GM19372 (cell line): ENCODE measurements around the gene CDIP1.

Experiments
- ATAC-seq: cut with Tn5 transposase; IDR thresholded peaks from one replicate; pipeline ENCODE4 v1.9.1; 2021; ENCODE audit warnings: mild to moderate bottlenecking, low read depth, moderate library complexity; ENCODE audit not compliant: unreplicated experiment

The CDIP1 gene

GRCh38 chr16:4496305-4496704 lies 42.3 kb downstream of the CDIP1 start:
- no peak for ATAC-seq

GRCh38 chr16:4495766-4496165 lies 42.8 kb downstream of the CDIP1 start:
- no peak for ATAC-seq

GRCh38 chr16:4494746-4495490 lies 43.7 kb downstream of the CDIP1 start:
- no peak for ATAC-seq

- ATAC-seq = no peak
Measured at GRCh38 chr16:4491898-4492297, 46.7 kb downstream of the CDIP1 start.

- no peak for ATAC-seq
Measured at GRCh38 chr16:4489030-4489429, 49.5 kb downstream of the CDIP1 start.

GRCh38 chr16:4488499-4488967 lies 50.0 kb downstream of the CDIP1 start:
- no peak for ATAC-seq

GRCh38 chr16:4487955-4488498 lies 50.5 kb downstream of the CDIP1 start:
- no peak for ATAC-seq

GRCh38 chr16:4486126-4486893 lies 52.3 kb downstream of the CDIP1 start:
- ATAC-seq = no peak

- no peak for ATAC-seq
Measured at GRCh38 chr16:4481963-4482362, 56.6 kb downstream of the CDIP1 start.

GRCh38 chr16:4481526-4481925 lies 57.0 kb downstream of the CDIP1 start:
- no peak for ATAC-seq

- no peak for ATAC-seq
Measured at GRCh38 chr16:4477966-4478365, 60.6 kb downstream of the CDIP1 start.

- peak; percentile 91 for ATAC-seq
Measured at GRCh38 chr16:4475880-4476788, 62.4 kb downstream of the CDIP1 start, which contains the start of gene HMOX2. Gene HMOX2, plus strand, starts transcription at chr16:4476398. Its CDS starts 29,127 bp downstream, at chr16:4505525.

- ATAC-seq = no peak
Measured at GRCh38 chr16:4474192-4474961, 64.2 kb downstream of the CDIP1 start, which contains the start of gene NMRAL1. Gene NMRAL1, minus strand, starts transcription at chr16:4474625. Its CDS starts 493 bp downstream, at chr16:4474132.

- ATAC-seq = no peak
Measured at GRCh38 chr16:4472880-4473279, 65.7 kb downstream of the CDIP1 start.

GRCh38 chr16:4471869-4472268 lies 66.7 kb downstream of the CDIP1 start:
- ATAC-seq = no peak

- ATAC-seq = no peak
Measured at GRCh38 chr16:4468972-4469371, 69.6 kb downstream of the CDIP1 start.

GRCh38 chr16:4467916-4468315 lies 70.7 kb downstream of the CDIP1 start:
- no peak for ATAC-seq

- ATAC-seq = no peak
Measured at GRCh38 chr16:4465977-4466779, 72.4 kb downstream of the CDIP1 start.
